ENCODE measurements around the gene SEMA5A. TPM values are rescaled to one million over a fixed set of nuclear protein-coding genes. Genes with fewer than 3 reads are reported as not detected.

SEMA5A gene
- total RNA-seq, 1 donor from 2014 or later = 5.4 TPM

Other genes starting within 250 kb of the SEMA5A start
- not detected in 2 replicates for gene TAS2R1, start 84.3 kb upstream of the SEMA5A start, total RNA-seq

Measured in glomerular endothelial cell (primary cell).